ENCODE measurements around the gene LRRC66. TPM values are rescaled to one million over a fixed set of nuclear protein-coding genes. Genes with fewer than 3 reads are reported as not detected.

LRRC66 gene
- total and polyA plus RNA-seq, 2 of the 13 experiments (the other 11 are each of a cell fraction or from before 2014, with no cell fraction given): not detected

- intact Hi-C loops (cut with micrococcal nuclease; ENCODE audit: unreplicated experiment): no loop called here
- no peak overlapping the region for H3K9ac ChIP-seq (ENCODE audit: insufficient read depth, low read depth, low read length)
- H2AFZ ChIP-seq (ENCODE audit: low read length): no peak overlapping the region
- peaks cover 14% of the 10 kb centered on the region; the same call in 1 of the 2 replicates for H3K4me1 ChIP-seq (ENCODE audit: insufficient read depth, low read length)
- no peaks in the 10 kb centered on the region for H3K27me3 ChIP-seq (ENCODE audit: control insufficient read depth in 1 of 2, insufficient read depth in 2 of 2, low read length in 2 of 2)
- no peaks in the 10 kb centered on the region for H4K20me1 ChIP-seq (ENCODE audit: insufficient read depth, low read length)
- FAIRE-seq (no peak), DNase-seq (ENCODE audit: low spot score) (no peak), ATAC-seq (no peak)
- no peak overlapping the region for H3K27ac ChIP-seq (ENCODE audit: extremely low read length, insufficient read depth, low read length)
- ChIA-PET CTCF (ENCODE audit: low intra/inter-chr PET ratio, low total read pairs) (no interaction called here), POLR2A (no interaction called here)
- H3K4me3 ChIP-seq (replicated peaks in 1 of 3; ENCODE audit: insufficient read depth in 1 of 3, low read depth in 2 of 3, low read length in 3 of 3): no peak overlapping the region
- 42% methylated on average over 1 of the region's 2 CpGs for WGBS (ENCODE audit: low lambda C conversion rate)
- H3K79me2 ChIP-seq (ENCODE audit: insufficient read depth, low read length): no peaks in the 10 kb centered on the region
- H3K4me2 ChIP-seq (ENCODE audit: low read depth, low read length): no peak overlapping the region
- no peaks in the 10 kb centered on the region for H3K9me3 ChIP-seq (ENCODE audit: low read length)
- in situ Hi-C loops (cut with HindIII; ENCODE audit: extremely low pct_ligation_motif_present, low pct_unique_long_range_greater_than_20kb): no loop called here
- no peaks in the 10 kb centered on the region for H3K36me3 ChIP-seq (replicated peaks in 1 of 2; ENCODE audit: control insufficient read depth in 1 of 2, insufficient read depth in 2 of 2, low read length in 2 of 2)
- TF ChIP-seq ZBTB49 (CRISPR knock-in tag; IDR thresholded peaks at IDR 0.05; ENCODE audit: borderline replicate concordance): no peak
- TF ChIP-seq KAT2B (IDR thresholded peaks at IDR 0.05; ENCODE audit: borderline replicate concordance, low read depth, low read length): no peak
- TF ChIP-seq GABPB1 (CRISPR knock-in tag; IDR thresholded peaks at IDR 0.05): no peak
- TF ChIP-seq, protein P1, sequence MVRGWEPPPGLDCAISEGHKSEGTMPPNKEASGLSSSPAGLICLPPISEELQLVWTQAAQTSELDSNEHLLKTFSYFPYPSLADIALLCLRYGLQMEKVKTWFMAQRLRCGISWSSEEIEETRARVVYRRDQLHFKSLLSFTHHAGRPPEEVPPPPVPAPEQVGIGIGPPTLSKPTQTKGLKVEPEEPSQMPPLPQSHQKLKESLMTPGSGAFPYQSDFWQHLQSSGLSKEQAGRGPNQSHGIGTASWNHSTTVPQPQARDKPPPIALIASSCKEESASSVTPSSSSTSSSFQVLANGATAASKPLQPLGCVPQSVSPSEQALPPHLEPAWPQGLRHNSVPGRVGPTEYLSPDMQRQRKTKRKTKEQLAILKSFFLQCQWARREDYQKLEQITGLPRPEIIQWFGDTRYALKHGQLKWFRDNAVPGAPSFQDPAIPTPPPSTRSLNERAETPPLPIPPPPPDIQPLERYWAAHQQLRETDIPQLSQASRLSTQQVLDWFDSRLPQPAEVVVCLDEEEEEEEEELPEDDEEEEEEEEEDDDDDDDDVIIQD (CRISPR knock-in tag; IDR thresholded peaks at IDR 0.05; ENCODE audit: low read depth): no peak
- no peak for TF ChIP-seq PLSCR1 (CRISPR knock-in tag; IDR thresholded peaks at IDR 0.05; ENCODE audit: borderline replicate concordance)
- no peak for TF ChIP-seq NR2F6 (IDR thresholded peaks at IDR 0.05)
- TF ChIP-seq NR2F6 (CRISPR knock-in tag; IDR thresholded peaks at IDR 0.05): no peak
- no peak for TF ChIP-seq ZNF3 (CRISPR knock-in tag; IDR thresholded peaks at IDR 0.05)
- no TSS peak for BruUV-seq (replicated peaks)
These were observed 14.4 kb downstream of the LRRC66 start for GRCh38 chr4:52005604-52006273.

Data from HepG2 (cell line).